22Rv1 (cell line): ENCODE measurements around the gene LRWD1.

Source experiments
- H3K27ac ChIP-seq: fragments of 450-650 bp; 2 replicates; pipeline ENCODE4 v1.5.1; 2017
- ZFX ChIP-seq: fragments of 450-650 bp; IDR thresholded peaks from 2 replicates; pipeline ENCODE4 v1.6.1; 2017; ENCODE audit warnings: antibody characterized with exemption, borderline replicate concordance
- TF ChIP-seq, protein P1 (sequence below): fragments of 450-650 bp; IDR thresholded peaks from 2 replicates; pipeline ENCODE4 v1.5.1; 2017; ENCODE audit warnings: mild to moderate bottlenecking

Gene LRWD1

GRCh38 chr7:102432442-102433218 lies 32.2 kb upstream of the LRWD1 start:
- TF ChIP-seq, protein P1, sequence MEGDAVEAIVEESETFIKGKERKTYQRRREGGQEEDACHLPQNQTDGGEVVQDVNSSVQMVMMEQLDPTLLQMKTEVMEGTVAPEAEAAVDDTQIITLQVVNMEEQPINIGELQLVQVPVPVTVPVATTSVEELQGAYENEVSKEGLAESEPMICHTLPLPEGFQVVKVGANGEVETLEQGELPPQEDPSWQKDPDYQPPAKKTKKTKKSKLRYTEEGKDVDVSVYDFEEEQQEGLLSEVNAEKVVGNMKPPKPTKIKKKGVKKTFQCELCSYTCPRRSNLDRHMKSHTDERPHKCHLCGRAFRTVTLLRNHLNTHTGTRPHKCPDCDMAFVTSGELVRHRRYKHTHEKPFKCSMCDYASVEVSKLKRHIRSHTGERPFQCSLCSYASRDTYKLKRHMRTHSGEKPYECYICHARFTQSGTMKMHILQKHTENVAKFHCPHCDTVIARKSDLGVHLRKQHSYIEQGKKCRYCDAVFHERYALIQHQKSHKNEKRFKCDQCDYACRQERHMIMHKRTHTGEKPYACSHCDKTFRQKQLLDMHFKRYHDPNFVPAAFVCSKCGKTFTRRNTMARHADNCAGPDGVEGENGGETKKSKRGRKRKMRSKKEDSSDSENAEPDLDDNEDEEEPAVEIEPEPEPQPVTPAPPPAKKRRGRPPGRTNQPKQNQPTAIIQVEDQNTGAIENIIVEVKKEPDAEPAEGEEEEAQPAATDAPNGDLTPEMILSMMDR, result no peak
- TF ChIP-seq ZFX, result no peak
- H3K27ac ChIP-seq, result peak overlapping the region; percentile 74

DNA sequence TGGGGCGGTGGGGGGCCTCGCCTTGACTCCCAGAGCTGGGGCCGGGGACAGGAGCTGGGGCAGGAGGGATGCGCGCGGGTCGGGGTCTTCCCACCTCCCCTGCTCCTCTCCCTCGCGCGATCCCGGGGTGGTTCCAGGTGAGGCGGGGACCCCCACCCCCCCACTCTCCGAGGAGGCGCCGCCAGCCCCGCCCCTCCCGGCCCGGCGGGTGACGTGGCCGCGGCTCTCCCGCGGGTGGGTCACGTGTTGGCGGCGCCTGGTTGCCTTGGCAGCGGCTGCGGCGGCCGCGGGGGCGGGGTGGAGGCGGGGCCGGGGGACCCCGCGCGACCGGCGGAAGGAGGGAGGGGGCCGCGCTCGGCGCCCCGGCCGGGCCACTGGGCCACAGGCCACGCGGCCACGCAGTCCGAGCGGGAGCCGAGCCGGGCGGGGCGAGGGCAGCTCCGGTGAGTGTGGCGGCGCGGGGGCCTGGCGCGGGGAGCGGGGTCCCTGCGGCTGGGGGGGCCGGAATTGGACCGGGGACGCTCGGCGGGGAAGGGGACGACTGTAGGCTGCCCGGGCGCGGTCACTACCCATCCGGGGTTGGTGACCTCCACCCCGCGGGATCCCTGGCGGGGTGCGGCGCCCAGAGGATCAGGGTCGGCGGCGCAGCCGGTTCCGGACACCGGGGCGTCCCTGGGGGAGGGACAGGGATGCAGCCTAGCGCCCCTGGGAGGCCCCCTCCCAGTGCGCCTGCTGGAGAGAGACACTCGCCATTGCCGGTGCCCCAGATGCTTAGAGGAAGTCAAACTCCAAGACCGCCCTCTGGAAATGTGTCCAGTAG lies 31.4 kb upstream of the LRWD1 start, which contains the start of gene ORAI2:
Gene ORAI2 (plus strand): TSS at position 357 of the 820 bp plus-strand sequence. CDS start 5,382 bp downstream, outside the sequence.
- TF ChIP-seq ZFX, result no peak
- TF ChIP-seq, protein P1, result no peak
- H3K27ac ChIP-seq, result peak within 1 kb of the TSS; percentile 74

DNA sequence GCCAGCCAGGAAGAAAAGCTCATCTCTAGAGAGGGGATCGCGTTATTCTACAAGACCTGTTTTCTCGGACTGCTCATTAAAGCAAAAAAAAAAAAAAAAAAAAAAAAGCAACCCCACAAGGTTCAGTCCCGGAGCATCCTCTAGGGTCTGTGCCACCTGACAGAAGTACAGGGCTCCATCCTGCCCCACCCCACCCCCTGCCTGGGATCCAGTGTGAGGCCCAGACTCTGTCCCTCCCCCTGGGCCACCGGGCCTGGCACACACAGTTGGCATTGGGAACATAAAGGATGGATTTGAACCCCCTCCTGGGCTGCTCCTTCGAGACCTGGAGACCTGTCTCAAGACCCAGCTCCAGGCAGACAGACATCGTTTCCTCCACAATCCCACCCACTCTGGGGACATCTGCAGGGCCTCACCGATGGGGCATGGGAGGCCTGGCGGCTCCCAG lies 30.7 kb upstream of the LRWD1 start:
- TF ChIP-seq ZFX, result no peak
- TF ChIP-seq, protein P1, result no peak
- H3K27ac ChIP-seq, result no peak overlapping the region

GRCh38 chr7:102436118-102436517 lies 28.7 kb upstream of the LRWD1 start:
- no peak overlapping the region for H3K27ac ChIP-seq
- TF ChIP-seq ZFX, result no peak
- TF ChIP-seq, protein P1, result no peak

GRCh38 chr7:102439963-102440795 lies 24.6 kb upstream of the LRWD1 start:
- H3K27ac ChIP-seq, result no peak overlapping the region
- no peak for TF ChIP-seq ZFX
- TF ChIP-seq, protein P1, result no peak

GRCh38 chr7:102444961-102445673 lies 19.7 kb upstream of the LRWD1 start:
- H3K27ac ChIP-seq, result no peak overlapping the region
- TF ChIP-seq, protein P1, result no peak
- no peak for TF ChIP-seq ZFX
